SHP77 (cell line): ENCODE results near the gene DISP1.
"Not testable (repeated sequence)": the region's sequence is repeated elsewhere in the genome, so short reads cannot be mapped to it uniquely, and the experiment has no call there.

ENCODE experiments used
- DNase-seq, 2 experiments: peaks; one replicate each; lab custom pipeline; 2025; lab: John Stamatoyannopoulos, UW

DISP1 gene

DNA sequence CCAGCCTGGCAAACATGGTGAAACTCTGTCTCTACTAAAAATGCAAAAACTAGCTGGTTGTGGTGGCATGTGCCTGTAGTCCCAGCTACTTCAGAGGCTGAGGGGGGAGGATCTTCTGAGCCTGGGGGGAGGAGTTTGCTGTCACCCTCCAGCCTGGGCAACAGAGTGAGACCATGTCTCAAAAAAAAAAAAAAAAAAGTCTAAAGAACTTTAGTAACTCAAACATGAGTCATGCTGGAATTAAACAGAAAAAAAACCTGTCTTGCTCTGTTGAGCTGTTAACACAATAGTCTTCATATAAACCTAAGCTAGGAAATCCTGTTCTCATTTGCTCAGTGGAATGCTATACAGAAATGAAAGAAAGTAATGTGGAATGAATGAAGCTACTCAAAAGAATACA is 16.7 kb upstream of the DISP1 start:
- no peak for DNase-seq

- no peak for DNase-seq
Observed at GRCh38 chr1:222798975-222799374, 15.9 kb upstream of the DISP1 start.

DNA sequence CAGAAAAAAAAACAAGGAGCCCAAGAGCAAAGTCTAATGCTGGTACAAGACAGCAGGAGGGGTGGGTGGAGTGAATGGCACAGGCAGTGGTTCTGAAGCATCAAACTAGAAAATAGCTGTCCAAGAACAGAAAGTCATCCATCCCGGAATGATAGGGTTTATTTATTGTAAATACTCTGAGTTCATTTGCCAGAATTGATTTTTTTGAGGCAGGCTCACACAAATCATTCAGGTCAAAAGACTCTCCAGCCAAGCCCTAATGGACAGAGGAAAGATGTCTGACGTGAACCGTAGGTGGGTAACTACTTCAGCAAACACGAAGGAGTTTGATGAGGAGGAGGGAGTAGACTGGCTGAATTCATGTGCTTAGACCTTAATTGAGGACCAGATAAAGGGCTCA is 13.8 kb upstream of the DISP1 start:
- no peak for DNase-seq

DNA sequence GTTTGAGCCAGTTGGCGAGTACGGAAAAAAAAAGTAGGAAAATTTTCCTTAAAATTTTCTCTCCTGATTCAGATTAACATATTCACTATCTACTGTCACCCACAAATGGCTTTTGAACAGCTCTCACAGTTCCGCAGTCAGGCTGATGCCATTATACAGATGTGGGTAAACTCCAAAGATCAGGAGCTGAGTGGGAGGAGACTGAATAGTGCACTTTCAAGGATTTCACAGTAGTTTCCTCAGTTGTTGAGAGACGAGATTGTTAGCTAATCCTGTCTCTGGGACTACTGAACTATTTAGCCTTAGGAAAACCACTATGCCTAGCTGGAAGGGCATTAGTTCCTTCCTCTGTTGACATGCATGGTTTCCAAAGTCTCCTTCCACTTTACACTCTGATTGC is 3.2 kb upstream of the DISP1 start:
- DNase-seq, result no peak

GRCh38 chr1:222813866-222814535 is 838 bp upstream of the DISP1 start:
- no peak for DNase-seq

GRCh38 chr1:222815440-222815765 is 564 bp downstream of the DISP1 start:
- no peak for DNase-seq

DNA sequence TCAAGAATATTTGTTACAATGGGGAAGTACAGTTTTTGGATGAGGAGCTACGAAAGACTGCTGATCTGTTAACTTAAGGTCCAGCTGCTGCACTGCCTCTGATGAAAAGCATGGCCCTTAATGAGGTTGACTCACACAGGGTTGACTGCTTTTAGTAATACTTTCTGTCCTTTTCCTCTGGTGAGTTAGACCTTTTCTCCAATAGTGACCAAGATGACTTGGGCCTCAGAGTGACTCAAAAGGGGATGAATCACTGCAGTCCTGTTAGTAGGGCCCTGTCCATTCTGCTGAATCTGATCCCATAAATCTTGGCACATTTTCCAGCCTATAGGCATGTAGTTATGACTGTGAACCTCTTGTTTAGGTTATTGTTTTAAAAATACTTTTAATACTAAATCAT is 2.7 kb downstream of the DISP1 start:
- DNase-seq, result no peak

DNA sequence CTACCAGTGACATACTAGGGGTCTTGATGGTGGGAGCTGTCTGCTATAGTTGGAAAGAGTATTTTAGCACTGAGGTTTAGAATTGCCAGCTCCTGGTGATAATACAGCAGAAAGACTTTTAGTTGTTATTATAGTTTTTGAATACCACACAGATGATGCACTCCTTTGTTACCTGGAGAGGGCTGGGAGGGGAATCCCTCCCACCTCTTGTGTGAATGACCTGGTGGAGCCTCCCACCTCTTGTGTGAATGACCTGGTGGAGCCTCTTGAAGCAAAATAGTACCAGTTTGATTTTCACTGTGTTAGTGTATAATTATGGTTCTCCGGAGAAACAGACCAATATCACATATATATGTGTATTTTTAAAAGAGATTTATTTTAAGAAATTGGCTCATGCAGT is 3.3 kb downstream of the DISP1 start:
- DNase-seq, result no peak

- DNase-seq, result no peak
Observed at GRCh38 chr1:222820171-222820712, 5.4 kb downstream of the DISP1 start.

DNA sequence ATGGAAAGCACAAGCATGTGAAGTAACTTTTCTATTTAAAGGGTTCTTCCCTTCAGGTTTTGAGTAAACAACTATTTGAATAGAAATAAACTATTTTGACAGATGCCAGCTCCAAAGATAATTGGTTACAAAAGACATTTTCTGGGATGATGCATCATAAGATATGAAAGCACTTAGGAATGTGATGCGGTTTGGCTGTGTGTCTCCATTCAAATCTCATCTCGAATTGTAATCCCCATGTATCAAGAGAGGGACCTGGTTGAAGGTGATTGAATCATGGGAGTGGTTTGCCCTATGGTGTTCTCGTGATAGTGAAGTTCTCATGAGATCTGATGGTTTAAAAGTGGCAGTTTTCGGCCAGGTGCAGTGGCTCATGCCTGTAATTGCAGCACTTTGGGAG is 6.4 kb downstream of the DISP1 start:
- DNase-seq, result no peak

DNA sequence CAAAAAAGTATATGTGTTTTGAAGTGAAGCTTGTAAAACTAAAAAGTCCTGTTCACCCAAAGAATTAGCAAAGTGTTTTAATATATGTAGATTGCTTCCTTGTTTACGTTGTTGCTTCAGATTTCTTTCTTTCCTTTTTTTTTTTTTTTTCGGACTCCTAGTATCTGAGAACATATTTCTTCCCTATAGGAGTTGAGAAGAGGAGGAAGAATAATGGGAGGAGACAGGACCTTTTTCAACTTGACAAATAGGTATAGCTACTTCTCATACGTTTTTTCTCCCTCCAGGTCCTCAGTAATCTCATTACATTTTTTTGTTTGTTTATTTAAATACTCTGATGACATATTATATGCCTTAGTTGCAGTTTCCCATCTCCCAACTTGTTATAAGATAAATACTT is 8.9 kb downstream of the DISP1 start:
- no peak for DNase-seq

GRCh38 chr1:222824641-222825040 is 9.8 kb downstream of the DISP1 start:
- DNase-seq, result no peak

DNA sequence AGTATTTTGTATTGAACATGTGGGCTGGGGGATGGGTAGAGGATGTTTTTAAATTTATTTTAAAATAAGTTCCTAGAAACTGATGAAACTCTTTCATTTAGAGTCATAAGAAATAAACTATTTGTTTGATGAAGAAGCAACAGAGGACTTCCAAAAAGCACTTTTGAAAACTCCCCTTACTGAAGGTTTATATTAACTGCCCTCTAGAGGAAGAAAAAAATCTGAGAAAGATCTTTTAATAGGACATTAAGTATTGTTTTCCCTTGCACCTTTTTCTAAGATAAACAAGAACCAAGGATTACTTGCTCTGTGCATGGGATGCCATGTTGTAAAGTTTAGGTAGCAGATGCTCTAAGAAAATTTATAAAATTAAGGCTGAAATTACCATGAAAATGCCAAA is 14.1 kb downstream of the DISP1 start:
- DNase-seq, result no peak

- DNase-seq, result no peak
Observed at GRCh38 chr1:222829868-222830267, 15.0 kb downstream of the DISP1 start.

GRCh38 chr1:222833356-222833876 is 18.6 kb downstream of the DISP1 start:
- DNase-seq, result no peak

DNA sequence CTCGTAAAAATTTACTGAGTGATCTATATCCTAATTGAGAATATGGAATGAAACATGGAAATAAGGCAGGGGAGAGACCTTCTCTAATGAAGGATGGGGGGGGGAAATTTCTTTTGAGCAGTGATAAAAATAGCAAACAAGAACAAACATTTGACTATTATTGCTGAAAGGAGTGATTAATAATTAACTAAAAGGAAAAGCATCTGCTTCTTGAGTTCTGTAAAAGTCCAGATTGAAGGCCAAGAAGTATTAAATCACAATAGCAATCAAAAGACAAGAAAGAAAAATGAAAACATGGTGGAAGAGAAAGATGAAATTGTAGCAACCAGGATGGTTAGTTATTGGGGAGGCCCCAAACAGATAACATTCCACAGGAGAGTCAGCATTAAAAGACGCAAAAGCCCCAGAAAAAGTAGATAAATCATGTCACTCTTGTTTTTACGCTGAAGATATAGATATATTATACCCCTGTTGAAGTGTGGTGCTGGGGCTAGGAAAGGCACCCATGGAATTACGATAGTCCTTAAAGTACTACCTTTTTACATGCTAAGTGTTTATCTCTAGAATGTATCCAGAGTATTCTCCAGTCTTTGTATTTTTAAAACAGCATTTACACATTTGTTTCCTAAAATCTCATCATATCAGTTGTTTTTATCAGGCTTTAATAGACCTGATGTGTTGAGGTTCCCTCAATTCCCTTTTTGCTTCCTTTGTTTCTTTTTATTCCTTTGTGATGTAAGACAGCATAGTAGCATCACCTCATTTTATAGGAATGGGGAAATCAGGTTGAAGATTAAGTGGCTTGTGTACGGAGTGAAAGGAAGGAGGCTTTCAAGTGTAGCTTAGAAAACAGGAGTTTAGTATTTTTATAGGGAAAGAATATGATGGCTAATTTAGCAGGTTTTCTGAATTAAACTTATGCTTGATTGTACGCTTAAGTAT is 28.9 kb downstream of the DISP1 start:
- DNase-seq, result no peak

DNA sequence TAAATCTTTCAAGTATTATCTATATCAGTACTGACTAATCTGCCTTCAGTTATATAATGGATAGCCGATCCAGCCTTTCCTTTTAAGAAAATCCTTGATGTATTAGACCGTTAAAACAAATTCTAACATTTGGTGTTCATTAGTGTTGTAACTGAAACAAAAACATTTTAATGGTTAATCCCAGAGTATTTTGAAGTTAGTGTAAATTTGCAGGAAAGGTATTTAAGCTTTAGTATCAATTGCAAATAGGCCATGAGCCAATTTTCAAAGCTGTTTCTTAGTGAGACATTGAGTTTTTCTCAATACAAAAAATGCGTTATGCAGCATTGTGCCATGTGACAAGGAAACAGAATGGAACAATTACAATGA is 29.6 kb downstream of the DISP1 start:
- DNase-seq, result no peak

DNA sequence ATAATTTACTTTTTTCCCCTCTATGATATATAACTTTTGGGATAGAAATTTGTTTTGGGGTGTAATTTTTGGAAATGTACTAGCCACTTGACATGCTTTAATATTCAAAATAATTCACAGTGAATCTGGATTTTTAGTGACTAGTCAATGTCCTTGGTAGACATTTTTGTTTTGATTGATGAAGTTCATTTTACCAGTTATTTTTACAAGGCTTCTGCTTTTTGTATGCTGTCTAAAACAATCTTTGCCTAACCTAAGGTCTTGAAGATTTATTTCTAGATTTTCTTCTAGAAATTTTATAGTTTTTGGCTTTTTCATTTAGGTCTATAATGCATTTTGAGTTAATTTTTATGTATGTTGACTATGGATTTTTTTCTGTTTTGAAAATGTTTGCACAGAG is 30.9 kb downstream of the DISP1 start:
- DNase-seq, result no peak

DNA sequence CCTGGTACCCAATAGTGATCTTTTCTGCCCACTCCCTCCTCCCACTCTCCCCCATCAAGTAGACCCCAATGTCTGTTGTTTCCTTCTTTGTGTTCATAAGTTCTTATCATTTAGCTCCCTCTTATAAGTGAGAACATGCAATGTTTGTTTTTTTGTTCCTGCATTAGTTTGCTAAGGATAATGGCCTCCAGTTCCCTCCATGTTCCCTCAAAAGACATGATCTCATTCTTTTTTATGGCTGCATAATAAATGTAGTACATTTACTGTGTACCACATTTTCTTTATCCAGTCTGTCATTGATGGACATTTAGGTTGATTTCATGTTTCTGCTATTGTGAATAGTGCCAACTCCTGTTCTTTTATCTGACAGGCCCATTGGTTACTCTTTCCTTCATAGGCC is 35.7 kb downstream of the DISP1 start:
- DNase-seq, result not testable (repeated sequence)

DNA sequence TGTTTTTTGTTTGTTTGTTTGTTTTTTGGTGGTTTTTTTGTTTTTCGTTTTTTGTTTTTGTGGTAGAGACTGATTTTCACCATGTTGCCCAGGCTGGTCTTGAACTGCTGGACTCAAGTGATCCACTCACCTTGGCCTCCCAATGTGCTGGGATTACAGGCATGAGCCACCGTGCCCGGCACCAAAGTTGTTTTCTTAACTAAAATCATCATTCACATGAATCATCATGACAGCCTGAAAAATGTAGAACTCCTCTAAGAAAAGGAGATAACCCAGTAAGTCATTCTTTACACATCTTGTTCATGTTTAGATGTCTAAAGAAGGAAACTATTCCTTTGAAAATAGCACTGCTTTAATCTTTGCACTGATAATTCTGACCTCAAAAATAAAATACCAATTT is 37.5 kb downstream of the DISP1 start:
- no peak for DNase-seq

GRCh38 chr1:222861062-222861461 is 46.2 kb downstream of the DISP1 start:
- no peak for DNase-seq
